WTC11 (cell line): ENCODE results near the gene FBXO15. TPM values are rescaled to one million over a fixed set of nuclear protein-coding genes. Genes with fewer than 3 reads are reported as not detected.

ENCODE experiments used
- ATAC-seq: fragments of 200-7000 bp; cut with Tn5 transposase; 2 replicates; pipeline ENCODE4 v1.10.0; 2021; ENCODE audit warnings: mild to moderate bottlenecking, moderate library complexity
- CTCF ChIA-PET: fragments of 300-600 bp; sonication (Branson Sonifier 250); formaldehyde crosslinking; loops from one replicate; lab custom pipeline; 2021; ENCODE audit warnings: antibody characterized with exemption; lab: Charles Lee
- POLR2A ChIA-PET: fragments of 350-600 bp; sonication (Branson Sonifier 250); formaldehyde crosslinking; loops from one replicate; lab custom pipeline; 2021; ENCODE audit warnings: antibody characterized with exemption; lab: Charles Lee
- DNase-seq: peaks from one replicate; pipeline ENCODE4 v3.0.0; 2021; ENCODE audit warnings: low spot score
- H3K27ac Mint-ChIP-seq: 2 replicates; pipeline ENCODE4 v1.8.0; 2021; ENCODE audit warnings: mixed read lengths
- H3K27me3 Mint-ChIP-seq: 2 replicates; pipeline ENCODE4 v1.8.0; 2021; ENCODE audit warnings: low read depth, mild to moderate bottlenecking, moderate library complexity, mixed read lengths
- H3K36me3 Mint-ChIP-seq: 2 replicates; pipeline ENCODE4 v1.8.0; 2021; ENCODE audit warnings: mixed read lengths
- H3K4me1 Mint-ChIP-seq: 2 replicates; pipeline ENCODE4 v1.8.0; 2022; ENCODE audit warnings: mixed read lengths
- H3K4me3 Mint-ChIP-seq: 2 replicates; pipeline ENCODE4 v1.8.0; 2021; ENCODE audit warnings: mild to moderate bottlenecking, moderate library complexity, mixed read lengths
- H3K9me3 Mint-ChIP-seq: 2 replicates; pipeline ENCODE4 v1.8.0; 2021; ENCODE audit warnings: mixed read lengths
- AFF4 ChIP-seq: sonication (generic); formaldehyde crosslinking; IDR thresholded peaks from 2 replicates; pipeline ENCODE4 v1.8.1; 2023; ENCODE audit warnings: mild to moderate bottlenecking, missing genetic modification reagents, borderline replicate concordance
- AR ChIP-seq: fragments of 250-450 bp; sonication (Bioruptor Pico); IDR thresholded peaks from 2 replicates; pipeline ENCODE4 v1.9.0; 2021; ENCODE audit warnings: mild to moderate bottlenecking
- ATF3 ChIP-seq: sonication (generic); formaldehyde crosslinking; conservative IDR thresholded peaks from 2 replicates; pipeline ENCODE4 v1.8.1; 2022; ENCODE audit warnings: mild to moderate bottlenecking, missing genetic modification reagents
- ERG ChIP-seq: fragments of 250-450 bp; sonication (Bioruptor Pico); IDR thresholded peaks from 2 replicates; pipeline ENCODE4 v1.8.0; 2021; ENCODE audit warnings: mild to moderate bottlenecking
- GRHL2 ChIP-seq: fragments of 250-450 bp; sonication (Bioruptor Pico); IDR thresholded peaks from 2 replicates; pipeline ENCODE4 v1.8.0; 2022; ENCODE audit warnings: mild to moderate bottlenecking, moderate library complexity; ENCODE audit not compliant: insufficient replicate concordance, severe bottlenecking
- MLX ChIP-seq: sonication (generic); formaldehyde crosslinking; IDR thresholded peaks from 2 replicates; pipeline ENCODE4 v1.8.1; 2023; ENCODE audit warnings: mild to moderate bottlenecking, missing genetic modification reagents, moderate library complexity
- NFE2L1 ChIP-seq: sonication (generic); formaldehyde crosslinking; IDR thresholded peaks from 2 replicates; pipeline ENCODE4 v1.8.1; 2023; ENCODE audit warnings: missing genetic modification reagents
- PRDM15 ChIP-seq: sonication (generic); formaldehyde crosslinking; IDR thresholded peaks from 2 replicates; pipeline ENCODE4 v1.8.0; 2022; ENCODE audit warnings: missing genetic modification reagents
- RELA ChIP-seq: sonication (generic); formaldehyde crosslinking; IDR thresholded peaks from 2 replicates; pipeline ENCODE4 v1.8.1; 2022; ENCODE audit warnings: missing genetic modification reagents, mild to moderate bottlenecking, borderline replicate concordance
- ZNF219 ChIP-seq: sonication (generic); formaldehyde crosslinking; IDR thresholded peaks from 2 replicates; pipeline ENCODE4 v1.8.0; 2023; ENCODE audit warnings: missing genetic modification reagents, mild to moderate bottlenecking, borderline replicate concordance
- ZNF317 ChIP-seq: sonication (generic); formaldehyde crosslinking; IDR thresholded peaks from 2 replicates; pipeline ENCODE4 v1.8.1; 2023; ENCODE audit warnings: low read depth, mild to moderate bottlenecking, moderate library complexity, missing genetic modification reagents, borderline replicate concordance
- ZNF425 ChIP-seq: fragments of 250-450 bp; sonication (Bioruptor Pico); conservative IDR thresholded peaks from 2 replicates; pipeline ENCODE4 v1.9.0; 2021; ENCODE audit warnings: mild to moderate bottlenecking
- total RNA-seq: library from RNA; stranded (reverse); gene quantifications from 3 replicates; pipeline ENCODE4 v1.2.3, GENCODE V29; 2021

Gene FBXO15
- total RNA-seq, 1 experiment from 2014 or later = 0.96 TPM

GRCh38 chr18:74183130-74183529 lies 35.5 kb upstream of the FBXO15 start (continued):
- no peak for TF ChIP-seq AR (CRISPR knock-in tag)
- TF ChIP-seq PRDM15 (CRISPR knock-in tag) = no peak
- no peak for TF ChIP-seq ZNF317 (CRISPR knock-in tag)
- TF ChIP-seq ZNF425 (CRISPR knock-in tag) = no peak

- ATAC-seq = no peak
- Mint-ChIP-seq H3K4me3 (no peak overlapping the region), H3K36me3 (no peaks in the 10 kb centered on the region), H3K9me3 (peaks cover 9% of the 10 kb centered on the region), H3K4me1 (peaks cover 16% of the 10 kb centered on the region), H3K27ac (no peak overlapping the region), H3K27me3 (no peaks in the 10 kb centered on the region; the same call in 1 of the 2 replicates)
- CTCF ChIA-PET = no interaction called here
- DNase-seq = no peak
- TF ChIP-seq ATF3 (CRISPR knock-in tag) = no peak
- no peak for TF ChIP-seq MLX (CRISPR knock-in tag)
- TF ChIP-seq NFE2L1 (CRISPR knock-in tag) = no peak
- TF ChIP-seq ERG (CRISPR knock-in tag) = no peak
- no peak for TF ChIP-seq GRHL2 (CRISPR knock-in tag)
- TF ChIP-seq ZNF219 (CRISPR knock-in tag) = no peak
- no peak for TF ChIP-seq AFF4 (CRISPR knock-in tag)
- TF ChIP-seq RELA (CRISPR knock-in tag) = no peak
- TF ChIP-seq, all 79 proteins: peak for 0
- POLR2A ChIA-PET = no interaction called here
These were observed 34.7 kb upstream of the FBXO15 start for GRCh38 chr18:74182335-74182734.
